GM12878 (cell line): Measurements from ENCODE around the gene SEC31B.

Source experiments
- CREB1 ChIP-seq: IDR thresholded peaks from 2 replicates; pipeline ENCODE4 v1.6.1; 2012; ENCODE audit warnings: low read depth, mild to moderate bottlenecking, inconsistent platforms
- CTCF ChIP-seq, 3 experiments: IDR thresholded peaks in 2 of 3; conservative IDR thresholded peaks in 1 of 3; 2 replicates each; pipeline ENCODE4 v1.5.1; 2011; ENCODE audit warnings: low read depth in 3 of 3, low read length in 3 of 3, mild to moderate bottlenecking in 3 of 3, control low read depth in 2 of 3, moderate library complexity in 2 of 3, inconsistent platforms in 1 of 3, mixed read lengths in 1 of 3; ENCODE audit not compliant: control insufficient read depth in 2 of 3, insufficient read depth in 1 of 3; ENCODE audit errors: extremely low read depth in 1 of 3
- E2F4 ChIP-seq: IDR thresholded peaks from 2 replicates; pipeline ENCODE4 v1.6.1; 2012; ENCODE audit warnings: low read depth, low read length, improper control_type of control experiment
- EP300 ChIP-seq, 2 experiments: fragments of 150-350 bp in 1 of 2; IDR thresholded peaks; 2 replicates each; pipeline ENCODE4 v1.6.1; 2011 to 2012; ENCODE audit warnings: low read depth in 2 of 2, low read length in 2 of 2, borderline replicate concordance in 1 of 2, improper control_type of control experiment in 1 of 2, inconsistent platforms in 1 of 2; ENCODE audit not compliant: control insufficient read depth in 1 of 2
- EZH2 ChIP-seq: IDR thresholded peaks from 2 replicates; pipeline ENCODE4 v1.6.1; 2012; ENCODE audit warnings: low read depth, mild to moderate bottlenecking, control low read depth, inconsistent platforms, low read length, borderline replicate concordance; ENCODE audit not compliant: control insufficient read depth
- MTA2 ChIP-seq: fragments of 450-650 bp; IDR thresholded peaks from 2 replicates; pipeline ENCODE4 v1.6.1; 2016; ENCODE audit warnings: low read depth, mild to moderate bottlenecking, moderate library complexity
- NKRF ChIP-seq: fragments of 450-650 bp; conservative IDR thresholded peaks from 2 replicates; pipeline ENCODE4 v1.6.1; 2017; ENCODE audit warnings: mild to moderate bottlenecking, moderate library complexity
- POLR2AphosphoS5 ChIP-seq: IDR thresholded peaks from 2 replicates; pipeline ENCODE4 v1.6.1; 2011; ENCODE audit warnings: mild to moderate bottlenecking, low read length, inconsistent platforms
- RFX5 ChIP-seq: IDR thresholded peaks from 2 replicates; pipeline ENCODE4 v1.6.1; 2011; ENCODE audit warnings: low read depth, low read length, improper control_type of control experiment
- SIN3A ChIP-seq: IDR thresholded peaks from 2 replicates; pipeline ENCODE4 v1.6.1; 2012; ENCODE audit warnings: low read depth, low read length, improper control_type of control experiment
- SP1 ChIP-seq: IDR thresholded peaks from one replicate; pipeline ENCODE4 v1.6.1; 2011; ENCODE audit warnings: low read depth, low read length
- ZBTB11 ChIP-seq: fragments of 450-650 bp; formaldehyde crosslinking; IDR thresholded peaks from 2 replicates; pipeline ENCODE4 v1.5.0; 2022; ENCODE audit warnings: mild to moderate bottlenecking, missing genetic modification characterization
- ZNF592 ChIP-seq: fragments of 450-650 bp; IDR thresholded peaks from 2 replicates; pipeline ENCODE4 v1.6.1; 2017; ENCODE audit warnings: mild to moderate bottlenecking, moderate library complexity
- ZSCAN29 ChIP-seq: fragments of 450-650 bp; IDR thresholded peaks from 2 replicates; pipeline ENCODE4 v1.6.1; 2017; ENCODE audit warnings: mild to moderate bottlenecking, moderate library complexity

GRCh38 chr10:100501423-100501822, 18.2 kb downstream of the SEC31B start:
- TF ChIP-seq SIN3A, result no peak
- no peak for TF ChIP-seq EZH2
- no peak for TF ChIP-seq CREB1
- TF ChIP-seq POLR2AphosphoS5, result no peak
- TF ChIP-seq MTA2, result no peak
- no peak for TF ChIP-seq SP1
- TF ChIP-seq NKRF, result no peak
- no peak for TF ChIP-seq ZBTB11 (CRISPR knock-in tag)
- TF ChIP-seq EP300 (IDR thresholded peaks at IDR 0.05; ENCODE audit: borderline replicate concordance in 1 of 2, control insufficient read depth in 1 of 2, low read depth in 2 of 2, low read length in 2 of 2), result no peak
- no peak for TF ChIP-seq ZSCAN29
- TF ChIP-seq E2F4, result no peak
- TF ChIP-seq CTCF (IDR thresholded peaks at IDR 0.05 in 2 of 3, conservative IDR thresholded peaks at IDR 0.05 in 1 of 3; ENCODE audit: control insufficient read depth in 2 of 3, extremely low read depth in 1 of 3, insufficient read depth in 1 of 3, low read depth in 3 of 3, low read length in 3 of 3), result no peak
- TF ChIP-seq RFX5, result no peak
- TF ChIP-seq ZNF592, result no peak
